Keratinocyte (primary cell): ENCODE measurements around the gene TMBIM6. TPM values are rescaled to one million over a fixed set of nuclear protein-coding genes. Genes with fewer than 3 reads are reported as not detected.

ENCODE experiments used
- DNase-seq: peaks from one replicate; pipeline ENCODE4 v3.0.0-alpha.2; 2011; ENCODE audit warnings: low read depth, missing footprints, low spot score
- FAIRE-seq: peaks from 2 replicates; lab custom pipeline; 2011; peaks lifted over from hg19 to GRCh38; lab: Jason Lieb, UNC
- H2AFZ ChIP-seq: 2 replicates; pipeline ENCODE4 v1.6.0; 2012; ENCODE audit warnings: low read length, control low read depth, inconsistent platforms; ENCODE audit not compliant: control insufficient read depth
- H3K27ac ChIP-seq: 2 replicates; pipeline ENCODE4 v1.5.1; 2011; ENCODE audit warnings: low read length; ENCODE audit not compliant: control insufficient read depth, insufficient read depth
- H3K27me3 ChIP-seq: 3 replicates; pipeline ENCODE4 v1.6.0; 2011; ENCODE audit warnings: low read length; ENCODE audit not compliant: control insufficient read depth, insufficient read depth; ENCODE audit errors: extremely low read depth
- H3K36me3 ChIP-seq, 2 experiments: 2 replicates in 1 of 2; 3 replicates in 1 of 2; pipeline ENCODE4 v1.5.1; 2011; ENCODE audit warnings: low read length in 2 of 2, mild to moderate bottlenecking in 1 of 2; ENCODE audit not compliant: control insufficient read depth in 2 of 2, insufficient read depth in 2 of 2; ENCODE audit errors: extremely low read depth in 1 of 2
- H3K4me1 ChIP-seq: 3 replicates; pipeline ENCODE4 v1.5.1; 2011; ENCODE audit warnings: low read length; ENCODE audit not compliant: control insufficient read depth, insufficient read depth; ENCODE audit errors: extremely low read depth
- H3K4me2 ChIP-seq: 3 replicates; pipeline ENCODE4 v1.6.0; 2011; ENCODE audit warnings: low read depth, low read length; ENCODE audit not compliant: control insufficient read depth, insufficient read depth; ENCODE audit errors: extremely low read depth
- H3K4me3 ChIP-seq, 3 experiments: fragments of 200-600 bp in 1 of 3; sonication (generic) in 1 of 3; 2 replicates in 2 of 3; 3 replicates in 1 of 3; pipeline ENCODE4 v1.5.1; 2011 to 2016; ENCODE audit warnings: low read length in 3 of 3, mild to moderate bottlenecking in 3 of 3, control low read depth in 2 of 3, inconsistent platforms in 1 of 3, low read depth in 1 of 3, mixed read lengths in 1 of 3, mixed run types in 1 of 3, moderate library complexity in 1 of 3; ENCODE audit not compliant: control insufficient read depth in 2 of 3, insufficient read depth in 2 of 3; ENCODE audit errors: extremely low read depth in 1 of 3
- H3K79me2 ChIP-seq: 2 replicates; pipeline ENCODE4 v1.6.0; 2012; ENCODE audit warnings: low read length; ENCODE audit not compliant: control insufficient read depth, insufficient read depth
- H3K9ac ChIP-seq: 3 replicates; pipeline ENCODE4 v1.6.0; 2011; ENCODE audit warnings: low read length; ENCODE audit not compliant: control insufficient read depth, insufficient read depth; ENCODE audit errors: extremely low read depth
- H3K9me1 ChIP-seq: 3 replicates; pipeline ENCODE4 v1.6.0; 2011; ENCODE audit warnings: low read length; ENCODE audit not compliant: control insufficient read depth, insufficient read depth; ENCODE audit errors: extremely low read depth
- H3K9me3 ChIP-seq: 2 replicates; pipeline ENCODE4 v1.5.1; 2012; ENCODE audit warnings: low read depth, low read length; ENCODE audit not compliant: control insufficient read depth
- H4K20me1 ChIP-seq: 3 replicates; pipeline ENCODE4 v1.6.0; 2011; ENCODE audit warnings: low read length; ENCODE audit not compliant: control insufficient read depth, insufficient read depth; ENCODE audit errors: extremely low read depth
- EZH2 ChIP-seq: IDR thresholded peaks from one replicate; pipeline ENCODE4 v1.6.1; 2012; ENCODE audit warnings: inconsistent platforms, mild to moderate bottlenecking, low read length, moderate library complexity
- dilution Hi-C: fragments of 300-500 bp; cut with MboI; formaldehyde crosslinking; loops from one replicate; pipeline ENCODE4 v1.7.0; 2020; ENCODE audit warnings: low sequenced_read_pairs; ENCODE audit not compliant: extremely low pct_ligation_motif_present
- polyA plus RNA-seq, 5 experiments: library from polyadenylated mRNA; depleted of rRNA in 3 of 5; stranded (reverse) in 3 of 5; stranded (forward) in 1 of 5; unstranded in 1 of 5; fragments of >200 nt; gene quantifications; 1 replicate in 1 of 5; 2 replicates in 3 of 5; 3 replicates in 1 of 5; pipeline versions ENCODE4 v1.2.1 to v1.2.3, GENCODE V29; 2011 to 2012; ENCODE audit warnings: missing spikeins in 2 of 5, low read depth in 1 of 5, low replicate concordance in 1 of 5
- TF ChIP-seq, protein P1 (sequence below), 3 experiments: IDR thresholded peaks in 1 of 3; conservative IDR thresholded peaks in 1 of 3; optimal IDR thresholded peaks in 1 of 3; 2 replicates in 2 of 3; 3 replicates in 1 of 3; pipeline versions ENCODE3 to v1.5.1; 2011; ENCODE audit warnings: low read length in 3 of 3, mild to moderate bottlenecking in 3 of 3, moderate library complexity in 2 of 3, control low read depth in 1 of 3, inconsistent platforms in 1 of 3; ENCODE audit not compliant: insufficient read depth in 2 of 3; ENCODE audit errors: extremely low read depth in 1 of 3

The TMBIM6 gene
- polyA plus RNA-seq, 1 donor (not counting 4 experiments of a cell fraction or from before 2014, with no cell fraction given), result 668 TPM

GRCh38 chr12:49697808-49698207, 43.5 kb upstream of the TMBIM6 start:
- Histone ChIP-seq H2AFZ (no peak overlapping the region), H3K4me1 (no peaks in the 10 kb centered on the region), H3K4me3 (no peak overlapping the region), H3K36me3 (no peaks in the 10 kb centered on the region), H3K9me1 (no peaks in the 10 kb centered on the region), H3K27me3 (no peaks in the 10 kb centered on the region), H3K27ac (no peak overlapping the region), H3K79me2 (no peaks in the 10 kb centered on the region), H3K9me3 (no peaks in the 10 kb centered on the region), H3K9ac (no peak overlapping the region), H3K4me2 (no peak overlapping the region), H4K20me1 (no peaks in the 10 kb centered on the region)
- FAIRE-seq, result no peak
- TF ChIP-seq EZH2, result no peak
- TF ChIP-seq, protein P1, sequence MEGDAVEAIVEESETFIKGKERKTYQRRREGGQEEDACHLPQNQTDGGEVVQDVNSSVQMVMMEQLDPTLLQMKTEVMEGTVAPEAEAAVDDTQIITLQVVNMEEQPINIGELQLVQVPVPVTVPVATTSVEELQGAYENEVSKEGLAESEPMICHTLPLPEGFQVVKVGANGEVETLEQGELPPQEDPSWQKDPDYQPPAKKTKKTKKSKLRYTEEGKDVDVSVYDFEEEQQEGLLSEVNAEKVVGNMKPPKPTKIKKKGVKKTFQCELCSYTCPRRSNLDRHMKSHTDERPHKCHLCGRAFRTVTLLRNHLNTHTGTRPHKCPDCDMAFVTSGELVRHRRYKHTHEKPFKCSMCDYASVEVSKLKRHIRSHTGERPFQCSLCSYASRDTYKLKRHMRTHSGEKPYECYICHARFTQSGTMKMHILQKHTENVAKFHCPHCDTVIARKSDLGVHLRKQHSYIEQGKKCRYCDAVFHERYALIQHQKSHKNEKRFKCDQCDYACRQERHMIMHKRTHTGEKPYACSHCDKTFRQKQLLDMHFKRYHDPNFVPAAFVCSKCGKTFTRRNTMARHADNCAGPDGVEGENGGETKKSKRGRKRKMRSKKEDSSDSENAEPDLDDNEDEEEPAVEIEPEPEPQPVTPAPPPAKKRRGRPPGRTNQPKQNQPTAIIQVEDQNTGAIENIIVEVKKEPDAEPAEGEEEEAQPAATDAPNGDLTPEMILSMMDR (optimal IDR thresholded peaks at IDR 0.05 in 1 of 3, IDR thresholded peaks at IDR 0.05 in 1 of 3, conservative IDR thresholded peaks at IDR 0.05 in 1 of 3; ENCODE audit: extremely low read depth in 1 of 3, insufficient read depth in 2 of 3, low read length in 3 of 3), result no peak
- dilution Hi-C loops, result no loop called here
- DNase-seq, result no peak

DNA sequence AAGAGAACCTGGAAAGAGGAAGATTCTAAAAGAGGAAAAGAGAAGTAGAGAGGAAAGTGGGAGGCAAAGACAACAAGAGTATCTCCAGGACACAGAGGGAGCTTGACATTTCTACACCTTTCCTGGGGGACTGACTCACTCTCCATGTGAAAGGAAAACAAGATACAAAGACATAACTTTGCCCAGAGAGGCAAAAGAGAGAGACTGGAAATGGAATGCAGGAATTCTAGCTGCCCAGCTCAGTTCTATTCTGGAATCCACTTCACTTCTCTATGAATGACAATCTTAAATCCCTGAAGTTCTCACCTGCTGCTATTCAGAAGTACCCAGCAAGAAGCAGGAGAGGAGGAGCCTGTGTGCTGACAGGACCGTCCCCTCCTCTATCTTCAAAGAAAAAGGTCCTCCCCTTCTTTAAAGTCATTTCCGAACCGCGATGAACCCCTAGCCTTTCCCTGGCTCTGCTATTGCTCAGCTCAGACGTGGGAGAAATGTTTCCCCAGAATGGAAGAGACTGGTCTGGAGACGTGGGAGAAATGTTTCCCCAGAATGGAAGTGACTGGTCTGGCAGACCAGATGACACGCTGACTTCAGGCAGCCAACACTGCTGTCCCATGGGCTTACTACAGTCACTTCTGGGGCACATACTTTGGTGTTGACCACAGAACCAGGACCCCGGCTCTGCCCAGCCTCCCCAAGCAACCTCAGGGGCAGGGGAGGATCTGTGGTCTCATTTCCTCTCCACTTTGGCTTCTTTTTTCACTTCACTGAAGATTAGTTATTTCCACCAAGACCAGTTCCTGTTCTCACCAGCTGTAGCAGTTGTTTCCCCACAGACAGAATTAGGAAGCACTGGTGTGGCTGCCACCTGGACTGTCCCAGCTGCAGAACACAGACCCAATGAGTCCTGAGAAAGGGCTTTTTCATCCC, 42.5 kb upstream of the TMBIM6 start:
- Histone ChIP-seq H3K27me3 (no peaks in the 10 kb centered on the region), H3K4me2 (no peak overlapping the region), H3K36me3 (no peaks in the 10 kb centered on the region), H3K9me1 (no peaks in the 10 kb centered on the region), H3K4me1 (no peaks in the 10 kb centered on the region), H3K79me2 (no peaks in the 10 kb centered on the region), H3K4me3 (no peak overlapping the region), H3K9me3 (no peaks in the 10 kb centered on the region), H2AFZ (no peak overlapping the region), H3K9ac (no peak overlapping the region), H4K20me1 (no peaks in the 10 kb centered on the region), H3K27ac (no peak overlapping the region)
- FAIRE-seq, result no peak
- no peak for TF ChIP-seq EZH2
- TF ChIP-seq, protein P1 (optimal IDR thresholded peaks at IDR 0.05 in 1 of 3, IDR thresholded peaks at IDR 0.05 in 1 of 3, conservative IDR thresholded peaks at IDR 0.05 in 1 of 3; ENCODE audit: extremely low read depth in 1 of 3, insufficient read depth in 2 of 3, low read length in 3 of 3), result no peak
- dilution Hi-C loops, result no loop called here
- no peak for DNase-seq
